Ecto neural progenitor cell (in vitro differentiated cells): ENCODE data around the gene SPSB1.
"Not testable (repeated sequence)": the region's sequence is repeated elsewhere in the genome, so short reads cannot be mapped to it uniquely, and the experiment has no call there.

Experiments used
- DNase-seq: peaks from one replicate; pipeline ENCODE4 v3.0.0-alpha.2; 2018; ENCODE audit warnings: low spot score

The SPSB1 gene

GRCh38 chr1:9366943-9367780 is 74.5 kb downstream of the SPSB1 start:
- no peak for DNase-seq

- DNase-seq: no peak
These were observed 75.1 kb downstream of the SPSB1 start for GRCh38 chr1:9367806-9368205.

- DNase-seq: no peak
These were observed 75.7 kb downstream of the SPSB1 start for GRCh38 chr1:9368356-9368755.

- no peak for DNase-seq
These were observed 77.5 kb downstream of the SPSB1 start for GRCh38 chr1:9369964-9370788.

- DNase-seq: peak; percentile 60
These were observed 78.8 kb downstream of the SPSB1 start for GRCh38 chr1:9371391-9371935.

- DNase-seq: no peak
These were observed 79.3 kb downstream of the SPSB1 start for GRCh38 chr1:9371951-9372350.

- DNase-seq: no peak
These were observed 80.9 kb downstream of the SPSB1 start for GRCh38 chr1:9373619-9374018.

- DNase-seq: no peak
These were observed 82.2 kb downstream of the SPSB1 start for GRCh38 chr1:9374748-9375341.

GRCh38 chr1:9375912-9376311 is 83.2 kb downstream of the SPSB1 start:
- DNase-seq: no peak

- no peak for DNase-seq
These were observed 83.7 kb downstream of the SPSB1 start for GRCh38 chr1:9376430-9376829.

GRCh38 chr1:9376886-9377333 is 84.2 kb downstream of the SPSB1 start:
- no peak for DNase-seq

GRCh38 chr1:9378801-9379200 is 86.1 kb downstream of the SPSB1 start:
- DNase-seq: no peak

GRCh38 chr1:9380711-9381110 is 88.0 kb downstream of the SPSB1 start:
- no peak for DNase-seq

- DNase-seq: no peak
These were observed 90.2 kb downstream of the SPSB1 start for GRCh38 chr1:9382643-9383491.

- DNase-seq: no peak
These were observed 91.4 kb downstream of the SPSB1 start for GRCh38 chr1:9384128-9384527.

- no peak for DNase-seq
These were observed 92.1 kb downstream of the SPSB1 start for GRCh38 chr1:9384751-9385245.

- not testable (repeated sequence) for DNase-seq
These were observed 92.7 kb downstream of the SPSB1 start for GRCh38 chr1:9385392-9385791.

GRCh38 chr1:9385801-9386573 is 93.3 kb downstream of the SPSB1 start:
- DNase-seq: no peak

- no peak for DNase-seq
These were observed 95.9 kb downstream of the SPSB1 start for GRCh38 chr1:9388335-9389180.

GRCh38 chr1:9389968-9390367 is 97.3 kb downstream of the SPSB1 start:
- no peak for DNase-seq
